GM12891 (cell line): ENCODE data around the gene ASPRV1.

Experiments used
- POLR2A ChIP-seq: IDR thresholded peaks from 2 replicates; pipeline ENCODE4 v1.6.1; 2011; ENCODE audit warnings: low read depth, low read length, control low read depth
- POLR2AphosphoS5 ChIP-seq: IDR thresholded peaks from 2 replicates; pipeline ENCODE4 v1.6.1; 2011; ENCODE audit warnings: low read depth, low read length, control low read depth
- SPI1 ChIP-seq: IDR thresholded peaks from 2 replicates; pipeline ENCODE4 v1.6.1; 2011; ENCODE audit warnings: low read depth, low read length, control low read depth
- TAF1 ChIP-seq: IDR thresholded peaks from 2 replicates; pipeline ENCODE4 v1.6.1; 2011; ENCODE audit warnings: low read depth, low read length, control low read depth

DNA sequence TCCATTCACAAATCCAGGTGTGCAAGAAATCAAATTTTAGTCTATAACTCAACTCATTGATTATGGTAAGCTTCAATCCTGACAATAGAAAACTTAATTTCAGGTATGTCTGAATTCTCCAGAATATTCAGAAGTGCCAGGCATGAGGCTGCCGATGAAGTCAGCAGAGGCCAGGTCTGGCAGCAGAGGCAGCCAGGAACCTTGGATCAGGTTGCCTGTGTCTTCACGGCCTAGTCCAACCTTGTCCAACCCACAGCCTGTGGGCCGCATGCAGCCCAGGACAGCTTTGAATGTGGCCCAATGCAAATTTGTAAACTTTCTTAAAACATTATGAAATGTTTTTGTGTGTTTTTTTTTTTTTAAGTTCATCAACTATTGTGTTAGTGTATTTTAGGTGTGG is 46.9 kb upstream of the ASPRV1 start:
- no peak for TF ChIP-seq POLR2A
- no peak for TF ChIP-seq POLR2AphosphoS5
- TF ChIP-seq TAF1, result no peak
- no peak for TF ChIP-seq SPI1
